HG03175 (cell line): Measurements from ENCODE around the gene C8B.

Source experiments
- ATAC-seq: cut with Tn5 transposase; IDR thresholded peaks from one replicate; pipeline ENCODE4 v1.9.1; 2021; ENCODE audit warnings: mild to moderate bottlenecking, moderate library complexity; ENCODE audit not compliant: unreplicated experiment

The C8B gene

GRCh38 chr1:56973923-56974742, 8.3 kb upstream of the C8B start:
- ATAC-seq: no peak

DNA sequence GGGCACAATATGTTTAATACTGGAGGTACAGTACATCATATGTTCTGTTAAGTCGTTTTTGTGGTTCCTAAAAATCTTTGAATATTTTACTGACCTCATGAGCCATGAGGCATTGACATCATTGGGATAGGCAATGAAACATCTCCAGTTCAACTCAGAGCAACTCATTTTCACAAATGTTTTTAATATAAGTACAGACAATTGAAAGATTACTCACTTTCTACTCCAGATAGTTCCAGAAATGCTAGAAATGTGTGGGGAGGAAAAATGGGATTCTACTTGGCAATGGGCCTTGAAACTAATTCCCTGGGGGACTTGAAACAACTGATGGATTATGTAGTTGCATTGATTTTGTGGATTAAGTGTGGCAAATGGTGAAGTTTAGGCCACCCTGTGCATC, 7.2 kb upstream of the C8B start:
- no peak for ATAC-seq

- no peak for ATAC-seq
Observed at GRCh38 chr1:56970280-56970679, 4.5 kb upstream of the C8B start.

- ATAC-seq: no peak
Observed at GRCh38 chr1:56968878-56969495, 3.2 kb upstream of the C8B start.

DNA sequence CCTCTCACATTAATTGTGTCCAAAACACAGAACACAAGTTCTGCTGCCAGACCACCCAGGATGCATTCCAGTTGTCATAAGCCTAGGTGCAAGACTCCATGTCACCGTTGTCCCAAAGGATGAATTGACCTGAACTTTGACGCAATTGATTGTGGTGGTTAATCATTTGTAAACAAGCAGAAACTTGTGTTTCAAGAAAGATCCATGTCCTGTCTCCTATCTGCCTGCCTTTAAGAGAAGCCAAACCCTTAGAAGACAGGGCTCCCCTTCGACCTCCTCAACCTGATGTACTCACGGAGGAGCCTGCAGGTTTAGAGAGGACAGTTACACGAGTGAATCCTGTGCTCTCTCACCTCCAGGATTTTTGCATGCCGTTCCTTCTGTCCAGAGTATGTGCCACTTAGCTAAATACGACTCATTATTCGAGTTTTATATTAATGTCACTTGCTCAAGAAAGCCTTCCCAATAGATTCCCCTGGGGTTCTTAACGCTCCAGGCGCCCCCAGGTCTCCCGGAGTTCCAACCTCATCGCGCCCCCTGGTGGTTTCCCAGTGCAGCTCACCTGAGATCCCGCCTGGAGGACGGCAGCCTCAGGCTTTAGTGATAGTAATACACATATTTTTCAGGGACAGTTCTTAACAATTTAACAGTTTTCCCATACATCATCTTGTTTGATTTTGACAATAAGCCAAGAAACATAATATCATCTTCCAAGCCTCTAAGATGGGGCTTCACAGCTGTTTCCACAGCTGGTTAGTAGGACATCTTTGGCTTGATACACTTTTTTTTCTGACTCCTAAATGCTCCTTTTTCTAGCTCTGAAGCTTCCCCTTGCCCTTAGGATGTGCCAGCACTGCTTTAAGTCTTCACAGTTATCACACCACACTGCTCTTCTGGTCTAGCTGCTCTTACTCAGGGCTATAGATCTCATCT, 2.4 kb upstream of the C8B start:
- ATAC-seq: no peak

DNA sequence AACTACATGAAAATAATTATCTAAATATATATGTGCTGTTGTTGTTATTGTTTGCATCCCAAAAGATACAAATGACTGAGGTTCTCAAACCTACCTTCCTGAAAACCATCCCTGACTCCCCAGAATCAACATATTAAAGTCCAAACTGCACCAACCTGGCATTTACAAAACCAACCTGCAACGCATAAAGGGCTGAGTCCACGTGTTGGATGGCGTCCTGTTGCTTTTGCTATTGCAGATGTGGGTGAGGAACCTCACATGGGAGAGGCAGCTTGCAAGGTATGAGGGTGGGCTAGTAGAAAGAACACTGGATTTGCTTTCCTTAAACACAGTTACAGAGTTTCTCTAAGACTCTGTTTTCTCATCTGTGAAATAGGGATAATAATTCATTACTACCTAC, 1.5 kb upstream of the C8B start:
- no peak for ATAC-seq

DNA sequence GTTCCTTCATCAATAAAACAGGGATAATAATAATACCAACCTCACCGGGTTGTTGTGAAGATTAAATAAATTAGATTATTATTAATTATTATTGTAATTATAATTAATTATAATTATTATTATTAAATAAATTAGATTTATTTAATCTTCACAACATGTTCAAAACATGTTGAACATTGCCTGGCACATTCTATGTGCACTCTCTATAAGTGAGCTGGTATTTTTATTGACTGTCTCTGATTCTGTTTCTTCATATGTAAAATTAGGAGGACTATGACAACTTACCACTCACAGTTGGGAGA, 834 bp upstream of the C8B start:
- ATAC-seq: no peak

GRCh38 chr1:56965191-56965590, 624 bp downstream of the C8B start:
- no peak for ATAC-seq

DNA sequence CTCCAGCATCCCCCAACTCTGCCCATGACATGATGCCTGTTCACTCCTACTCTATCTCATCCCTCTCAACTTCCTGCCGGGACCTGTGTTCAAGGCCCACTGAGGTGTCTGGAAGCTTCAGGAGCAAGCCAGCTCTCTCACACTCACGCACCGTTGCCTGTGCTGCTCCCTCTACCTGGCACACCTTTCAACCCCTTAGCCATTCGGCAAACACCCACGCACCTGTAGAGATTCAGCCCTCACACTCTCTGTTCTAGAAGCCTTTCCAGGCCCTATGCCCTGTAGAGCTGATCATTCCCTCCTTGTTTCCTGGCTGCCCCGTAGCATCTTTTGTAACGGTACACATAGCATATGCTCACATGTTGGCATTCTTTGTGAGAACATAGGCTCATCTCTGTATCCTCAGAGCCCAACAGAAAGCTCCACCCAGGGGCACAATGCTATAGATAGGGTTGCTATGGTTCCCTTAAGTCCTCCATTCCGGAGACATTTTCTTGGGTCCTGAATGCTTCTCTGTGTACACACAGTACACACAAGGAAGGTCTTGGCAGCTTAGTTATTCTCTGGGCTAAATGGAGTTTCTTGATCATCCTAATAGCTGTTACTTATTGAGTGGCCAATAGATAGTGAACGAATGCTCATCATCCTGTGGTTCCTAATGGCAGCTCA, 1.3 kb downstream of the C8B start:
- ATAC-seq: no peak

DNA sequence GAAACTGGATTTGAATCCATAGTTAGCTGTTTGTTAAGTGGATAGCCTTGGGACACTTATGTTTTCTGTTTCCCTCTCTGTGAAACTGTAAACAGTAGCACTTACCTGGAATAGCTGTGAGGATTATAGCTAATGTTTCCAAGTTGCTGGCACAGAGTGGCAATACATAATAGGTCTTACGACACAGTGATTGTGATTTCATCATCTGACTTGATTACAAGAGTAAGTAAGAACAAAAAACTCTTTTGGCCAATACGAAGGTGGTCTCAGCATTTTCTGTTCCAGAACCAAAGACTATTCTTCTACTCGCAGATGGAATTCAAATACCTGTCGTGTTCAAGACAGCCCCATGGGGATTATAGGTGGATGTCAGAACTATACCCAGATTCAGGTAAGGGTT, 2.1 kb downstream of the C8B start:
- ATAC-seq: no peak

GRCh38 chr1:56961426-56961825, 4.4 kb downstream of the C8B start:
- no peak for ATAC-seq

- no peak for ATAC-seq
Observed at GRCh38 chr1:56958526-56958925, 7.3 kb downstream of the C8B start.

GRCh38 chr1:56957931-56958330, 7.9 kb downstream of the C8B start:
- no peak for ATAC-seq

GRCh38 chr1:56954664-56955063, 11.2 kb downstream of the C8B start:
- ATAC-seq: no peak

DNA sequence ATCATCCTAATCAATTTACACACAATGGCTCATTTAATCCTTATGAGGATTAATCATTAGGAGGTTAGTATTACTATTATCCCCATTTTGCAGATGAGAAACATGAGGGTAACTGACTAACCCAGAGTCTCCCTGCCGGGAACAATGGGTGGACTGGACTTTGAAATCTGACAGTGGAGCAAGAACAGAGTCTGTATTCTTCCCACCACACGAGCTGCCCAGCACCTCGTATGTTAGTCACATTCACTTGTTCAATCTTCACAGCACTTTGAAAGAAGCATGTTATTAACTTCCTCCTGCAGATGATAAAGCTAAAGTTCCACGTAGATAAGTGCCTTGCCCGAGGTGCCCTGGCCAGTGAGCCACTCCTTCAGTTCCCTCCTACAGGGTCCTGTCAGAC, 12.4 kb downstream of the C8B start:
- ATAC-seq: no peak

GRCh38 chr1:56952501-56952900, 13.3 kb downstream of the C8B start:
- no peak for ATAC-seq

GRCh38 chr1:56948403-56949023, 17.3 kb downstream of the C8B start:
- ATAC-seq: no peak

DNA sequence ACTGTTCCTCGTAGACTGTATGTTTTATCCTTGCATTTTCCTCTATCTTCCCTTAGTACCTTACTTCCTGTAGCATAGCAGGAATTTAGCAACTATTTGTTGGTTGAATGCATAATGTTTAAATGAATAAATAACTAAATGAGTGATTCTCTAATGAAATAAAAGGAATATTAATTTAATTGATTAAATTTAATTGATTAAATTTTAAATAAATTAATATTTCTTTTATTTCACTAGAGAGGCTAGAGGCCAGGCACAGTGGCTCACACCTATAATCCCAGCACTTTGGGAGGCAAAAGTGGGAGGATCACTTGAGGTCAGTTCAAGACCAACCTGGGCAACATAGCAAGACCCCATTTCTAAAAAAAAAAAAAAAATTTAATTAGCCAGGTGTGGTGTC, 25.8 kb downstream of the C8B start:
- ATAC-seq: no peak

GRCh38 chr1:56939209-56939608, 26.6 kb downstream of the C8B start:
- no peak for ATAC-seq

GRCh38 chr1:56938646-56939045, 27.2 kb downstream of the C8B start:
- ATAC-seq: no peak
